HG02970 (cell line): ENCODE data around the gene GPR152.

ENCODE experiments used
- ATAC-seq: cut with Tn5 transposase; IDR thresholded peaks from one replicate; pipeline ENCODE4 v1.9.1; 2021; ENCODE audit warnings: mild to moderate bottlenecking, moderate library complexity, moderate number of reproducible peaks; ENCODE audit not compliant: unreplicated experiment, low FRiP score

GPR152 gene

DNA sequence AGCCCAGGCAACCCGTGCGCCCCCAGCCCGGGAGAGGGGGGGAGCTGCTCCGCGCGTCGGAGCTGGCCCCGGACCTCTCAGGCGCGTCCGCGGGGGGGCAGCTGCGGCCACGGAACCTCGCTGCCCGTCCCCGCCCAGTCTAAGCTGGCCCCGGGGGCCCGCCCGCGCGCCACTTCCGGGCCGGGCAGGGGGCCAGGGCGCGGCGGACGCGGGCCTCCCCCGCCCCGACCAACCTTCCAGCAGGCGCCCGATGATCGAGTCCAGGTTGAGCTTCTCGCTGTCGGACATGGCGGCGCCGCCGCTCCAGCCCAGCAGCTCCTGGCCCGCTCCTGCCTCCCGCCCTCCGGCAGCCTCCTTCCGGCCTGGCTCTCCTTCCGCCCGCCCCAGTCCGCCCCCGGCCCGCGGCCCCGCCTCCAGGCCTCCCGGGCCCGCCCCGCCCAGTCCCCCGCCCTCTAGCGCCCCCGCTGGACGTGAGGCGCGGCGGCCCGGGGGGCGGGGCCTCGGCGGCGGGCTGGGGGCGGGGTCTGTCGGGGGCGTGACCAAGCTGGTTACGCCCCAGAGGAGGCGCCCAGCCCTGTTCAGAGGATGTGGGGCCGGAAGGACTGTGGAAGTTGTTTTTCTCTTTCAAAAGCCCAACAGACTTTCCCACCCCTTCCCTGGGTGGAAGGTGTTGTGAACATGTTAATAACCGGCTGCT lies 50.9 kb downstream of the GPR152 start, which contains the start of gene PPP1CA:
Gene PPP1CA (minus strand): TSS at position 364 of the 697 bp plus-strand sequence. CDS start 76 bp downstream, at position 288.
- peak; percentile 58 for ATAC-seq
